Lower leg skin (tissue), 3 donors: Measurements from ENCODE around the gene CMTM2.

Source experiments
- POLR2A ChIP-seq, 2 donors: fragments of 450-650 bp; IDR thresholded peaks; one replicate each; pipeline ENCODE4 v1.6.1; 2016 to 2017; ENCODE audit warnings: antibody characterized with exemption in 2 of 2, mild to moderate bottlenecking in 1 of 2, moderate library complexity in 1 of 2
- TF ChIP-seq, protein P1 (sequence below), 3 donors: fragments of 450-650 bp; IDR thresholded peaks; one replicate each; pipeline ENCODE4 v1.5.1; 2016; ENCODE audit warnings: antibody characterized with exemption in 3 of 3, mild to moderate bottlenecking in 3 of 3, moderate library complexity in 2 of 3

- no peak for TF ChIP-seq POLR2A (IDR thresholded peaks at IDR 0.05)
- TF ChIP-seq, protein P1, sequence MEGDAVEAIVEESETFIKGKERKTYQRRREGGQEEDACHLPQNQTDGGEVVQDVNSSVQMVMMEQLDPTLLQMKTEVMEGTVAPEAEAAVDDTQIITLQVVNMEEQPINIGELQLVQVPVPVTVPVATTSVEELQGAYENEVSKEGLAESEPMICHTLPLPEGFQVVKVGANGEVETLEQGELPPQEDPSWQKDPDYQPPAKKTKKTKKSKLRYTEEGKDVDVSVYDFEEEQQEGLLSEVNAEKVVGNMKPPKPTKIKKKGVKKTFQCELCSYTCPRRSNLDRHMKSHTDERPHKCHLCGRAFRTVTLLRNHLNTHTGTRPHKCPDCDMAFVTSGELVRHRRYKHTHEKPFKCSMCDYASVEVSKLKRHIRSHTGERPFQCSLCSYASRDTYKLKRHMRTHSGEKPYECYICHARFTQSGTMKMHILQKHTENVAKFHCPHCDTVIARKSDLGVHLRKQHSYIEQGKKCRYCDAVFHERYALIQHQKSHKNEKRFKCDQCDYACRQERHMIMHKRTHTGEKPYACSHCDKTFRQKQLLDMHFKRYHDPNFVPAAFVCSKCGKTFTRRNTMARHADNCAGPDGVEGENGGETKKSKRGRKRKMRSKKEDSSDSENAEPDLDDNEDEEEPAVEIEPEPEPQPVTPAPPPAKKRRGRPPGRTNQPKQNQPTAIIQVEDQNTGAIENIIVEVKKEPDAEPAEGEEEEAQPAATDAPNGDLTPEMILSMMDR (IDR thresholded peaks at IDR 0.05): no peak
Measured at GRCh38 chr16:66542396-66542795, 36.9 kb upstream of the CMTM2 start.
